Measurements from ENCODE around the gene ATXN7.

ATXN7 gene

DNA sequence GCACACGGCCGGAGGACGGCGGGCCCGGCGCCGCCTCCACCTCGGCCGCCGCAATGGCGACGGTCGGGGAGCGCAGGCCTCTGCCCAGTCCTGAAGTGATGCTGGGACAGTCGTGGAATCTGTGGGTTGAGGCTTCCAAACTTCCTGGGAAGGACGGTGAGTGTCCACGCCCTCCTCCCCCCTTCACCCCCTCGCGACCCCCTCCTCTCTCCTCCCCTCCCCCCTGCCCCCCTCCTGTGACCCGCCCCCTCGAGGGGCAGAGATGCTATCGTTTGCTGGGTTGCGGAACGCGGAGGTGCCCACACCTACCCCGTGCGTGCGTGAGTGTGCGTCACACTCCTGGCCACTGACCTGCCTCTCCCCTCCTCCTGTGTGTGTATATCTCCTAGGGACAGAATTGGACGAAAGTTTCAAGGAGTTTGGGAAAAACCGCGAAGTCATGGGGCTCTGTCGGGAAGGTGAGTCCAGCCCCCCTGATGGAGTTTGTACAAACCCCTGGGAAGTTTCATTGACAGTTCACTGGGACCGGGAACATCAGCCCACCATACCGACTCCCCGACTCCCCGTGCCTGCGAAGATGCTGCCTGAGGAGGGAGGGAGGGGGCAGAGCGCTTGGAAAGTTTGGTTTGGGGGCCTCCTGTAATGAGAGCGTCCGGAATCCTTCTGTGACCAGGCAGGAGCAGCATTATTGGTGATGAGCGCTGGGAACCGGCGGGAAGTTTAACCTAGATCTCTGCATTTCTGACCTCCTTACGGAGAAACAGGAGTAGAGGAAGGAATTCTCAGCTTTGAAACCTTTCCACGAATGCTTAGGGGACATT, 49.3 kb downstream of the ATXN7 start:
- no peak for TF ChIP-seq Cebpa-rat (IDR thresholded peaks at IDR 0.05)
- Histone ChIP-seq H3K27me3 (no peaks in the 10 kb centered on the region), H3K4me3 (peak overlapping the region; percentile 92), H4K20me1 (peaks cover 91% of the 10 kb centered on the region), H3K9me3 (no peaks in the 10 kb centered on the region), H3K4me1 (peaks cover 37% of the 10 kb centered on the region), H3K9ac (peak overlapping the region; percentile 94), H3K36me3 (peaks cover 34% of the 10 kb centered on the region), H3K4me2 (peak overlapping the region; percentile 92), H3K27ac (peak overlapping the region; percentile 93)

DNA sequence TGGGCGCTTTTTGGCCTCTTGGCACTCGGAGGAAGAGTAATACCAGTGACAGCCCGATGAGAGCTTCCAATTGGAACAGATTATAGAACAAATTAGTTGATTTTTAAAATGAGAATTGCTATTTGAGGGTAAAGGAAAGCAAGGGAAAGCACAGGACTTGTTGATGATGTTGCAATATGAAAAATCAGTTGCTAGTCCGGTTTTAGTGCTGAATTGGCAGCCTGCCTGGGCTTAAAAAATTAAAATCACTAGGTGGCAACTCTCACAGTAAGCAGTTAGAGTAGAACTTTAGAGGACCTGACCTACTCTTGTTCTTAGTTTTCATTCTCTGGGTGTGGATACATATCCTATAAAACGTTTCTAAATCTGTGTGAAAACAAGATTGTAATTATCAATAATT, 50.6 kb downstream of the ATXN7 start:
- no peak for TF ChIP-seq Cebpa-rat (IDR thresholded peaks at IDR 0.05)
- Histone ChIP-seq H3K4me1 (peaks cover 37% of the 10 kb centered on the region), H3K27ac (no peak overlapping the region), H3K9me3 (no peaks in the 10 kb centered on the region), H4K20me1 (peaks cover 89% of the 10 kb centered on the region), H3K36me3 (peaks cover 46% of the 10 kb centered on the region), H3K4me3 (no peak overlapping the region), H3K9ac (no peak overlapping the region), H3K27me3 (no peaks in the 10 kb centered on the region), H3K4me2 (no peak overlapping the region)

DNA sequence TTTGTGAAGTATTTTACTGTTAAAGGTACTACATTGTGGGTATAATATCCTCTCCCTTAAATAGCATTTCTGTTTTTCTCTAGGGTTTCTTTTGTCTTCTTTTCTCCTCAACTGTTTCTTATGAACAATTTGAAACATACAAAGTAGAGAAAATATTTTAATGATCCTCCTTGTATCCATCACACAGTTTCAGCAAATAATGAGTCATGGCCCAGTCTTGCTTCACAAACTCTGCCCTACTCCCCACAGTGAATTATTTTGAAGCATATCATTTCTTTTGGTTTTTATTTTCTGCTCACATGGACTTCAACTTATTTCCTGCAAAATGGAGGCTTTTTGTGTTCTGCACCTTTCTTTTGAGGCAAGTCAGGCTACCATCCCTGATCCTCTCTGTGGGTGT, 54.7 kb downstream of the ATXN7 start:
- Histone ChIP-seq H4K20me1 (peaks cover 92% of the 10 kb centered on the region), H3K9ac (no peak overlapping the region), H3K4me1 (peaks cover 25% of the 10 kb centered on the region), H3K4me3 (no peak overlapping the region), H3K9me3 (no peaks in the 10 kb centered on the region), H3K27ac (no peak overlapping the region), H3K36me3 (peaks cover 82% of the 10 kb centered on the region), H3K27me3 (no peaks in the 10 kb centered on the region), H3K4me2 (no peak overlapping the region)
- TF ChIP-seq Cebpa-rat (IDR thresholded peaks at IDR 0.05) = no peak

DNA sequence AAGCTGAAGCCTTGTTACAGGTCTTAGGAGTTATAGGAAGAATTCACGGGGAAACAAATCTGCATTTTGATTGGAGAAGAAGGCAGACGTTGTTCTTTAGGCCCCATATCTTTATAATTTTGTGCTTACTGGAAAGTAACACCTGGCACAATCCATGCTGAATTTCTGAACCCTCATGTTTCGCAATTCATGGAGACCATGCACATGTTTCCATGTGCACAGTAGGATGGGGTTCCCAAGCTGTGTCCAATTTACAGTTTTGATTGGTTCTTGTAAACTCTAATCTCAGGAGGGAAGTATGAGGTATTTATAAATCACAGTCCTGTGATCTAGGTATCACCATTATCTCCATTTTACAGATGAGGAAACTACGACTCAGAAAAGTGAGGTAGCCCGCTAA, 56.3 kb downstream of the ATXN7 start:
- Histone ChIP-seq H3K4me3 (no peak overlapping the region), H3K36me3 (peaks cover 94% of the 10 kb centered on the region), H3K9ac (no peak overlapping the region), H3K27me3 (no peaks in the 10 kb centered on the region), H3K27ac (no peak overlapping the region), H3K9me3 (no peaks in the 10 kb centered on the region), H3K4me2 (no peak overlapping the region), H3K4me1 (peaks cover 15% of the 10 kb centered on the region), H4K20me1 (peaks cover 90% of the 10 kb centered on the region)
- TF ChIP-seq Cebpa-rat (IDR thresholded peaks at IDR 0.05) = no peak

DNA sequence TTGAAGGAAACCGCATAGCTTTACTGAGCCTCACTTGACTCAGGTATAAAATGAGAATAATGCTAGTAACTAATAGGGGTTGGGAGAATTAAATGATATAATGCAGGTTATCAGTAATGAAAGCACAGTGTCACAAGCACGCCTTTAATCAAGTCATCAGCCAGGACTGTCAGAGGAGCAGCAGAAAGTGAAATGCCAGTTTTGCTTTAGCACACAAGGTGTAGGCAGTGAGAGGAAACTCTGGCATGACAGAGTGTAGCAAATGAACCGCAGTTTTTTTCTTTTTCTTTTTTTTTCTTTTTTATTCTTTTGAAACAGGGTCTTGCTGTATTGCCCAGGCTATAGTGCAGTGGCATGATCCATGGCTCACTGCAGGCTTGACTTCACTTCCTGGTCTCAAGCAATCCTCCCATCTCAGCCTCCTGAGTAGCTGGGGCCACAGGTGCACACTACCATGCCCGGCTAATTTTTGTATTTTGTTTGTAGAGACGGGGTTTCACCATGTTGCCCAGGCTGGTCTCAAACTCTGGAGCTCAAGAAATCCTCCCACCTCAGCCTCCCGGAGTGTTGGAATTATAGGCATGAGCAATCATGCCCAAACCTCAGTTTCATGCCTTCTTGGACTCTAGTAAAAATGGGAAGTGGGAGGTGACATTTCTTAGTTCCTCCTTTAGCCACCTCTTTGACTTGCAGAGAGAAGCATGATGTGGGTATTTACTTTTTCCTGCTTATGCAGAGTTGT, 58.2 kb downstream of the ATXN7 start:
- H3K9ac ChIP-seq = no peak overlapping the region
- no peak overlapping the region for H3K27ac ChIP-seq
- peaks cover 81% of the 10 kb centered on the region for H4K20me1 ChIP-seq
- peaks cover 16% of the 10 kb centered on the region for H3K4me1 ChIP-seq
- no peaks in the 10 kb centered on the region for H3K9me3 ChIP-seq
- H3K36me3 ChIP-seq = peaks cover 94% of the 10 kb centered on the region
- H3K4me2 ChIP-seq = peak overlapping the region; percentile 37
- TF ChIP-seq Cebpa-rat (IDR thresholded peaks at IDR 0.05) = no peak
- H3K4me3 ChIP-seq = no peak overlapping the region
- no peaks in the 10 kb centered on the region for H3K27me3 ChIP-seq

DNA sequence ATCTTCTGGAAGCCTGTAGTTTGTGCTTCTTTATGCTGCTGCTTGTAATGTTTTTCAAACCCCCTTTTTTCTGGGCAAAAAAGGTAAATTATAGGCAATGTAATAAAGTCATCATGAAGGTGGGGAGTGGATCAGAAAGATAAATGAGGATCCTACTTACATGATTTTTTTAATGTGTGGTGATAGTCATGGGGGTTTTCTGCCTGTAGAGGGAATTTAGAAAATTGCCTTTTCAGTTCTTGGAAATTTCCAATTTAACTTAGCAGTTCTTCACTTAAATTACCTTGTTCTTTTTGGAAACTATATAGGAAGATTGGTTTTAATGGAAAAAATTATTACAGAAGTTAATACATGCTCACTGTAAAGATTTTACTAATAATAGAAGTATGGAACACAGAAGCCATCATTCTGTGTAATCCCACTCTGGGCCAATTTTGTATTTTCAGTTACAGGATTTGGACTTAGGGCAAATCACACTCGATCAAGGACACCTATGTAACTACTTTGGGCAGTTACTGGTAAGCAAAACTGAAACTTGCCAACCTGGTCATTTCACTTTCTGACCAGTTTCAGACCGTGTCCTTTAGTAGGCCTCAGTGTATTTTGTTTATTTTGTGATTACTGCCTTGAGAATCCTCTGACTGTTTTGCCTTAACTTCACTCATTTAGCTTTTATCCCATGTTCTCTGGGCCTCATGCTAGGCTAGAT, 59.0 kb downstream of the ATXN7 start:
- Histone ChIP-seq H4K20me1 (peaks cover 82% of the 10 kb centered on the region), H3K9me3 (no peaks in the 10 kb centered on the region), H3K4me2 (peak overlapping the region; percentile 37), H3K27ac (no peak overlapping the region), H3K9ac (no peak overlapping the region), H3K4me1 (peaks cover 23% of the 10 kb centered on the region), H3K27me3 (no peaks in the 10 kb centered on the region), H3K4me3 (no peak overlapping the region), H3K36me3 (peaks cover 87% of the 10 kb centered on the region)
- TF ChIP-seq Cebpa-rat (IDR thresholded peaks at IDR 0.05) = no peak

DNA sequence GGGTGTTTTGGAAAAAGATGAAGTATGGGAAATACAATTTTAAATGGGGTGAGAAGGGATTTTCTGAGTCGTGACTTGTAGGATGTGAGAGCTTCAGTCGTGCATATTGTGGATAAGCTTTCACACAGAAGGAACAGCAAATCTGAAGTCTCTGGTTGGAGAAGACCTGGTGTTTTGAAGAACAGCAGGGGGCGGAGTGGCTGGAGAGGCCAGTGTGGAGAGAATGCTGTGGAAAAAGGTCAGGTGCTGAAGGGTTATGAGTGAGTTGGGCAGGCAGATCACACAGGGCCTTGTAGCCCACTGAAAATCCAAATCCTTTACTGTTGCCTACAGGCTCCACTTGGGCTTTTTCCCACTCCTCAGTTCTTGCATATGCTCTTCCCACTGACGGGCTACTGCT, 62.6 kb downstream of the ATXN7 start:
- Histone ChIP-seq H3K9ac (no peak overlapping the region), H3K27me3 (no peaks in the 10 kb centered on the region), H3K4me3 (no peak overlapping the region), H3K27ac (no peak overlapping the region), H3K36me3 (peaks cover 83% of the 10 kb centered on the region), H4K20me1 (peaks cover 87% of the 10 kb centered on the region), H3K4me1 (peaks cover 33% of the 10 kb centered on the region), H3K9me3 (no peaks in the 10 kb centered on the region), H3K4me2 (no peak overlapping the region)
- TF ChIP-seq Cebpa-rat (IDR thresholded peaks at IDR 0.05) = no peak

DNA sequence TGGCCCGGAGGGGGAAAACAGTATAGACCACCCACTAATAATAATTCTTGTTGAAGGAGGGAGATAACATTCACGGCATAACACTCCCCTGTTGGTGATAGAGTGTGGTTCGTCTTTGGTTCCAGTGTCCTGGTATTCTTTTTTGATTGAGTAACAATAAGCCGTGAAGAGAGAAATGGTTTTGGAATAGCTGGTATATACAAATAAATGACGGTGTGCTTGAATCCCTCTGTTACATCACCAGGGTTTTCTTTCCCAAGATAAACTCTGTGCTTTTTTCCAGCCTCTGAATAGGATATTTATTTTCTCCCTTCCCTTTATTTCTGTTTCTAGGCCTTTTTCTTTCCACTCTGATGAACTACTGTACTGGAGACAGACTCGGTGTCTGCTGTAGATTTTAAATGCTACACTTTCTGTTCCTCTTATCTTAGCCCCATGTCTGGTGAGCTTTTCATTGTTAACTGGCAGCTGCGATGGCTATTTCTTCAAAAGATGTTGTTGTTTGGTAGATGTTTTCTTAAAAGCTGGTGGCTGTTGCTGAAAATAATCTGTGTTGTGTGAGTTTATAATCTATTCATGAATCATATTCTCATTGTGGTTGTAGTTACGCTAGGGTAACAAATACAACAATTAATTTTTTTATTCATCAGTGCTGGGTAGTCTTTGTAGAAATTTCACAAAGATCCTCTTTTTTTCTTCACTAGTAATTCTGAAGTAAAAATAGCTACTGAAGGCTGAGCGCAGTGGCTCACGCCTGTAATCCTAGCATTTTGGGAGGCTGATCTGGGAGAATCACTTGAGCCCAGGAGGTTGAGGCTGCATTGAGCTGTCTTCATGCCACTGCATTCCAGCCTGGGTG, 64.0 kb downstream of the ATXN7 start:
- TF ChIP-seq Cebpa-rat (IDR thresholded peaks at IDR 0.05) = no peak
- Histone ChIP-seq H3K27me3 (no peaks in the 10 kb centered on the region), H3K36me3 (peaks cover 75% of the 10 kb centered on the region), H3K4me3 (no peak overlapping the region), H3K27ac (peak overlapping the region; percentile 20; the same call in 1 of the 2 replicates), H3K4me1 (peaks cover 32% of the 10 kb centered on the region), H3K9me3 (no peaks in the 10 kb centered on the region), H3K9ac (no peak overlapping the region), H4K20me1 (peaks cover 88% of the 10 kb centered on the region), H3K4me2 (peak overlapping the region; percentile 12; the same call in 1 of the 2 replicates)

DNA sequence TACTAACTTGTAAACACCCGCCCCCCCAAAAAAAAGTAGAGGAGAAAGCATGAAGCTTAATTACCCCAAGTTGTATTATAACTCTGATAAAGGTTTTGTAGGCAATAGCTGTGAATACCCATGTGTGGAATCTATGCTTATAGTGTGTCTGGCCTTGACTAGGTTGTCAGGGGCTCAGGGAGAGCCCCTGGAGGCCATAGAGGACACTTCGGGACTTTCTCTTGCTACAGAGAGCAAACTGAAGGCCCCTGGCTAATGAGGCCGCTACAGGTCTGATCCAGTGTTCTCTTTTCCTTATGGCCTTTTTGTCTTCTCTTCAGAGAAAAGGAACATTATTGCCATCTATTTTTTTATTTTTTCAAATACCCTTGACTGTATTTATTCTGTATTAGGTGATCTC, 67.6 kb downstream of the ATXN7 start:
- Histone ChIP-seq H3K4me1 (peaks cover 49% of the 10 kb centered on the region), H4K20me1 (peaks cover 100% of the 10 kb centered on the region), H3K27ac (no peak overlapping the region), H3K36me3 (peaks cover 61% of the 10 kb centered on the region), H3K4me2 (no peak overlapping the region), H3K27me3 (no peaks in the 10 kb centered on the region), H3K9me3 (no peaks in the 10 kb centered on the region), H3K4me3 (no peak overlapping the region), H3K9ac (no peak overlapping the region)
- TF ChIP-seq Cebpa-rat (IDR thresholded peaks at IDR 0.05) = no peak
